ENCODE data around the gene P2RX6. TPM values are rescaled to one million over a fixed set of nuclear protein-coding genes. Genes with fewer than 3 reads are reported as not detected.
A peak's percentile ranks its signal among the peaks of the same experiment; 100 is the strongest.
"Not testable (repeated sequence)": the region's sequence is repeated elsewhere in the genome, so short reads cannot be mapped to it uniquely, and the experiment has no call there.

The P2RX6 gene
- total RNA-seq, 1 experiment from 2014 or later: 1.1 TPM

GRCh38 chr22:21028277-21029251 is 13.6 kb downstream of the P2RX6 start:
- in situ Hi-C loops (cut with HindIII; ENCODE audit: low sequenced_read_pairs): no loop called here
- DNase-seq (ENCODE audit: low spot score): no peak

DNA sequence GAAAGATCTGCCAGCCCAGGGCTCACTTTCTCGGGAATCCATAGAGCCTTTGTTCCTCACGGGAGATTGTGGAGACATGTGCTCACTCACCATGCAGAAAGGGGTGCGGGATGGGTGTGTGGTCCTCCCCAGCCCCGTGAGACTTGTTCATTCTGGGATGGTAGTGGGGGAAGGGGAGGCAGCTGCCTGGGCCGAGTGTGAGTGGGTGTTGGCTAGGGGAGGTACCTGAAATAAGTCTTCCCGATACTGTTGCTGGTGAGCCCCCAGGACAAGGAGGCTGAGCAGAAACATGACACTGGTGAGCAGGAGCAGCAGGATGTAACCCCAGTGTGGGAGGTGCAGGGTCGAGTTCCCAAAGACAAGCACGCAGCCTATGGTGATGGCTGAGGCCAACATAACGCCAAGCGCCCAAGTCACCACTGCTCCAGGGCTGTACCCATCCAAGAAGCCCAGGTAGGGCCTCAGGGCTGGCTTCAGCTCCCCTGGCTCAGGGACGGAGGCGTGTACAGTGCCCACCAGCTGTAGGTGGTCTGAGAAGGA is 14.6 kb downstream of the P2RX6 start:
- in situ Hi-C loops (cut with HindIII; ENCODE audit: low sequenced_read_pairs): no loop called here
- DNase-seq (ENCODE audit: low spot score): no peak

GRCh38 chr22:21030032-21030431 is 15.1 kb downstream of the P2RX6 start:
- in situ Hi-C loops (cut with HindIII; ENCODE audit: low sequenced_read_pairs): no loop called here
- DNase-seq (ENCODE audit: low spot score): no peak

GRCh38 chr22:21030621-21031544 is 15.9 kb downstream of the P2RX6 start:
- peak; percentile 71 for DNase-seq (ENCODE audit: low spot score)
- in situ Hi-C loops (cut with HindIII; ENCODE audit: low sequenced_read_pairs): no loop called here

GRCh38 chr22:21031545-21032036 is 16.6 kb downstream of the P2RX6 start:
- DNase-seq (ENCODE audit: low spot score): peak; percentile 38
- in situ Hi-C loops (cut with HindIII; ENCODE audit: low sequenced_read_pairs): no loop called here

DNA sequence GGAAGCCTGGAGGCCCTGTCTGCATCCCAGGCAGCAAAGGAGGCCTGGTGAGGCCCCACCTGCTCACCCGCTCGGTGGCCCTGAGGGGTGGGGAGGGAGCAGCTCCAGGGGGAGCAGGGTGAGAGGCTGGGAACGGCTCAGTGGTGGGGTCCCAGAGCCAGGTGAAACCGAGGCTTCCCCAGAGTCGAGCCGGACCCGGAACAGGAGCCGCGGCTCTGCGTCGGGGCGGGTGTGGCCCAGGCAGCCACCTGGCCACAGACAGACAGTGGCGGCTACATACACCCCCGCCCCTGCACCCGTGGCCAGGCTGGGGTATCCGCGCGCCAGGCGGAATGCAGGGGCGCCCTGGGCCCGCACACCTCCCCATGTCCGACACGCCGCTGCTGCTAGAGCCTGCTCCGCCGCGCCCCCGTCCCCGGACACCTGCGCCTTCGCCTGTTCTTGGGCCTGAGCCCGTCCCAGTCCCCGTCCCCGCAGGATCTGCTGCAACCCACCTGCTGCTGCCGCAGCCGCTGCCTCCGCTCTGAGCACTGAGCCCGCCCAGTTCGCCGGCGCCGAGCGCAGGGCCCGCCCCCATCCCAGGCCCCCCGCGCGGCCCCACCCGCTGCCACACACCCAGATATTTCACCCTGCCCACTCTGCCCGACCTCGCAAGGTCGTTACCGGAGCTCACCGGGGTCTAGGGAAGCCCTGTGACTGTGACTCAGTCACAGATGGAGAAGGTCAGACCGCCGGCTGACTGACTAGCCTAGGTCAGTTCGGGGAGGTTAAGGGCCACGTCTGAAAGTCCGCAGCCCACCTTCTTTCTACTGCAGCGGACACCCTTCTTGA is 17.3 kb downstream of the P2RX6 start, which contains the start of gene SLC7A4:
Gene SLC7A4 (minus strand): TSS at position 525 of the 831 bp plus-strand sequence. CDS start 749 bp downstream, outside the sequence.
- in situ Hi-C loops (cut with HindIII; ENCODE audit: low sequenced_read_pairs): no loop called here
- DNase-seq (ENCODE audit: low spot score): peak; percentile 53

DNA sequence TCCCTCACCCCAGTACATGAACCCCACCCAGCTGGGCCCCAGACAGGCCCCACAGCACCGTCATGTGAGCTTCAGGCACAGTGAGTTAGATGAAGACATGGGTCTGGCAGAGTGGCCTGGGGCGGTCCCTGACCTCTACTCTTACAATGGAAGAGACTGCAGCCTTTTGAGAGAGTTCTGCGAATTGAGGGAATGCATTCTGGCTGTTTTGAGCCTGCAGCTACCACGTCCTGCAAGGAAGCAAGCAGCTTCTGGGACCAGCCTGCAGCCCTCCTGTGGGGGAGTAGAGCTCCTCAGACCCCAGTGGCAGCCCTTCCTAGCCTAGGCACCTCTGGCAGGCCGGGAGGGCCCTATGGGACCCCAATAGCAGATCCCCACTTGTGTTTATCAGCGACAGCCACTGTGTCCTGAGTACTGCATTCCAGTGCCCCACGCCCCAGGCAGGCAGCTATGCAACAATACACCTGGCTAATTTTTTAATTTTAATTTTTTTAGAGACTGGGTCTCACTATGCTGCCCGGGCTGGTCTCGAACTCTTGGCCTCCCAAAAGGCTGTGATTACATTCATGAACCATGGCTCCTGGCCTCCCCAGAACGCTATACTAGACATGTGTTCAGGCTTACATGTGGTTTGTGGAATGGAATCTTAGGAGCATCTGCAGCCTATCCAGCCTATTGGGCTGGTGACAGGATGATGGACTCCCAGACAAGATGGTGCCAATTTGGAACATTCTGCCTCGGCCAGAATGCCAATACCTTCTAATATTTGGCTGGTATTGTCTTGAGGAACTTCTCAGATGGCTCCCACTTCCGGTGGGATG is 18.1 kb downstream of the P2RX6 start:
- in situ Hi-C loops (cut with HindIII; ENCODE audit: low sequenced_read_pairs): no loop called here

DNA sequence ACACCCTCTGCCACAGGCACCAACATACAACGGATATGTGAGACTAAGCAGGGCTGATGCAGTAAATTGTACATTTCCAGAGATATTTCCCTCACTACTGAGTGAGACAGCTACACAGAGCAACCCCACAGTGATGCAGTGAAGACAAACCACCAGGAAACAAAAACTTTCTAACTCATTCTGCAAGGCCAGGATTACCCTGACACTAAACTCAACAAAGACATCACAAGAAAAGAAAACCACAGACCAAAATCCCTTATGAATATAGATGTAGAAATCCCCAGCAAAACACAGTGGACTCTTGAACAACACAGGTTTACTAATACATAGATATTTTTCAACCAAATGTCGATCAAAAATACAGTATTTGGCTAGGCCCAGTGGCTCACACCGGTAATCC is 18.9 kb downstream of the P2RX6 start:
- in situ Hi-C loops (cut with HindIII; ENCODE audit: low sequenced_read_pairs): no loop called here
- no peak for DNase-seq (ENCODE audit: low spot score)

More for the DNA sequence above, 18.1 kb downstream of the P2RX6 start:
- no peak for DNase-seq (ENCODE audit: low spot score)

DNA sequence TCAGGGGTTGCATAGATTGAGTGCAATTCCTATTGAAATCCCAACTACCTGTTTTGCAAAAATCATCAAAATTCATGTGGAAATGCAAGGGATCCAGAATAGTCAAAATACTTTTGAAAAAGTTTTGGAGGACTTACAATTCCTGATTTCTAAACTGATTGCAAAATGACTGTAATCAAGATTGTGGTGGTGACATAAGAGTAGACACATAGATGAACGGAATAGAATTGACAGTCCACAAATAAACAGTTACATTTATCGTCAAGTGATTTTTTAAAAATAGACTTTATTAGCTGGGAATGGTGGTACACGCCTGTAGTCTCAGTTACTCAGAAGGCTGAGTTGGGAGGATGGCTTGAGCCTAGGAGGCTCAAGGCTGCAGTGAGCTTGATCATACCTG is 20.0 kb downstream of the P2RX6 start:
- DNase-seq (ENCODE audit: low spot score): no peak
- in situ Hi-C loops (cut with HindIII; ENCODE audit: low sequenced_read_pairs): no loop called here

DNA sequence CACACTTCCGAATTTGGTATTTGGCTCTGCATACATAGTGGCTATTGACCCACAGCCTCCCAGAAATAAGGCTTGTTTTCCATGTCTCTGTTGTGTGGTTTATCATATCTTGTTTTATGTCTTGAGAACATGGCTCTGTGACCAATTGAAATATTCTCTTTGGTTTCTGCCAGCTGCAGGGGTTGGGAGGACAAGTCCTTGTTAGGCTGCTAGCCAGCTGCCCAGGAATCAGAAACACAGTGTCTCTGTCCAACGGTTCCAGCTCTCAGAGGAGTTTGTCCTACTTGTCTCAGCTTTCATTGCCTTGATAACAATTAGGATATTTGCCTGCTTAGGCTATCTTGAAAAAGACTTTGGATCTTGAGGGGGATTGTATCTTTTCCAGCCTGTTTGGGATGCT is 23.4 kb downstream of the P2RX6 start:
- in situ Hi-C loops (cut with HindIII; ENCODE audit: low sequenced_read_pairs): no loop called here
- DNase-seq (ENCODE audit: low spot score): no peak

DNA sequence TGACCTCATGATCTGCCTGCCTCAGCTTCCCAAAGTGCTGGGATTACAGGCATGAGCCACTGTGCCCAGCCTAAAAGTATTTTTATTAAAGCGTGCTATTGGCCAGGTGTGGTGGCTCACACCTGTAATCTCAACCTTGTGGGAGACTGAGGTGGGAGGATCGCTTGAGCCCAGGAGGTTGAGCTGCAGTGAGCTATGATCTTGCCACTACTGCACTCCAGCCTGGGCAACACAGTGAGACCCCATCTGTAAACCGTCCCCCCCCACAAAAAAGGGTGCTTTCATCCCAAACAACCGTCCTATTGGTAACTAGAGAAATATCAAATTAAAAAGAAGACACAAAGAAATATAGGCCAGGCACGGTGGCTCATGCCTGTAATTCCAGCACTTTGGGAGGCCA is 24.2 kb downstream of the P2RX6 start:
- DNase-seq (ENCODE audit: low spot score); in situ Hi-C loops (cut with HindIII; ENCODE audit: low sequenced_read_pairs): not testable (repeated sequence)

GRCh38 chr22:21041937-21042336 is 27.0 kb downstream of the P2RX6 start:
- DNase-seq (ENCODE audit: low spot score): no peak
- in situ Hi-C loops (cut with HindIII; ENCODE audit: low sequenced_read_pairs): no loop called here

GRCh38 chr22:21042978-21043859 is 28.3 kb downstream of the P2RX6 start:
- in situ Hi-C loops (cut with HindIII; ENCODE audit: low sequenced_read_pairs): no loop called here
- no peak for DNase-seq (ENCODE audit: low spot score)

- no peak for DNase-seq (ENCODE audit: low spot score)
- in situ Hi-C loops (cut with HindIII; ENCODE audit: low sequenced_read_pairs): no loop called here
Observed at GRCh38 chr22:21043860-21044535, 29.0 kb downstream of the P2RX6 start.

- no peak for DNase-seq (ENCODE audit: low spot score)
- in situ Hi-C loops (cut with HindIII; ENCODE audit: low sequenced_read_pairs): no loop called here
Observed at GRCh38 chr22:21044931-21045584, 30.1 kb downstream of the P2RX6 start.

All from G401 (cell line).